Measurements from ENCODE around the gene FAM90A1.
"Not testable (repeated sequence)": the region's sequence is repeated elsewhere in the genome, so short reads cannot be mapped to it uniquely, and the experiment has no call there.

DNA sequence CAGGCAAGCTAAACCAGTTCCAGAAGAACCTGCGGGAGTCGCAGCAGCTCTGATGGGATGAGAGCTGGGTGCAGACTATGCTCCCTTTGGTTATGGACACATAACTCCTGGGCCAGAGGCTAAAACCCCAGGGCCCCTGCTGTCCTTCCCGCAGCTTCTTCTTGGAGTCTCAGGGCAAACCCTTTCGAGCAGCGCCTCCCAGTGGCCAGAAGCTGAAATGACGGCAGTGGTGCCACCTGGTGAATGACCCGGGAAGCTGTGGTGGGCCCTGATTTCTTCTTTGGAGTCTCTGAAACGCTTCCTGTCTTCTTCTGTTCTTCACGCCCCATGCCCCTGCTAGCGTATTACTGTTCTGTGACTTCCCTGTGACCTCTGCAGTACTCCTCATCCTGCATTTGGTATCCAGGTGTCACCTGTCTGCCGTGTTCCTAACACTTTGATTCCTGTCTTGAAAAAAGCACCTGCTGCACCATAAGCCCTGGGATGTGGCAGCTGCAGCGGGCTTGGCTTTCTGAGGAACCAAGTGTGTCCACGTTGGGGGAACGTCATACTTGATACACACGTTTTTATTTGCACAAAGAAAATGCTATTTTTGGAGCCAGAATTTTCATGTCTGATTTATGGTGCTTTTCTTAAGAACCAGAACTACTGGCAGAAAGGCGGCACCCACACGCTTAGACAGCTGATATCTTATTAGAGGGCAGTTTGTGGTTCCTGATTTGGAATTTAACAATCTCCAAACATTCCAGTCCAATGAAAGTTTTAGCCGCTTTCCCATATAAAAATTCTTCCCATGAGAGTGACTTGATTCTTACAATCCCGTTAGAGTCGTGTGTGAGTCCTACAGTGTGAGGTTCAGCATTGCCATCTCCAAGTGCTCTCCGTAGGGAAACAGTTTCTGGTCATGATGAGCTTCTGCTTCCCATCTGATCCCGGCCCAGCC, 4.5 kb upstream of the FAM90A1 start:
- TF ChIP-seq, protein P1, sequence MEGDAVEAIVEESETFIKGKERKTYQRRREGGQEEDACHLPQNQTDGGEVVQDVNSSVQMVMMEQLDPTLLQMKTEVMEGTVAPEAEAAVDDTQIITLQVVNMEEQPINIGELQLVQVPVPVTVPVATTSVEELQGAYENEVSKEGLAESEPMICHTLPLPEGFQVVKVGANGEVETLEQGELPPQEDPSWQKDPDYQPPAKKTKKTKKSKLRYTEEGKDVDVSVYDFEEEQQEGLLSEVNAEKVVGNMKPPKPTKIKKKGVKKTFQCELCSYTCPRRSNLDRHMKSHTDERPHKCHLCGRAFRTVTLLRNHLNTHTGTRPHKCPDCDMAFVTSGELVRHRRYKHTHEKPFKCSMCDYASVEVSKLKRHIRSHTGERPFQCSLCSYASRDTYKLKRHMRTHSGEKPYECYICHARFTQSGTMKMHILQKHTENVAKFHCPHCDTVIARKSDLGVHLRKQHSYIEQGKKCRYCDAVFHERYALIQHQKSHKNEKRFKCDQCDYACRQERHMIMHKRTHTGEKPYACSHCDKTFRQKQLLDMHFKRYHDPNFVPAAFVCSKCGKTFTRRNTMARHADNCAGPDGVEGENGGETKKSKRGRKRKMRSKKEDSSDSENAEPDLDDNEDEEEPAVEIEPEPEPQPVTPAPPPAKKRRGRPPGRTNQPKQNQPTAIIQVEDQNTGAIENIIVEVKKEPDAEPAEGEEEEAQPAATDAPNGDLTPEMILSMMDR (IDR thresholded peaks at IDR 0.05; ENCODE audit: low read depth, low read length, poor library complexity, severe bottlenecking), result peak; percentile 73
- TF ChIP-seq EZH2phosphoT487 (IDR thresholded peaks at IDR 0.05; ENCODE audit: borderline replicate concordance, low read length), result not testable (repeated sequence)

Data from DOHH2 (cell line).